ENCODE results near the gene TRIM74.
"Not testable (repeated sequence)": the region's sequence is repeated elsewhere in the genome, so short reads cannot be mapped to it uniquely, and the experiment has no call there.

GRCh38 chr7:72968980-72969516 lies at the start of gene TRIM74:
- TF ChIP-seq CTCF, POLR2AphosphoS5, POLR2A (IDR thresholded peaks at IDR 0.05): not testable (repeated sequence)
